ENCODE data around the gene SLC50A1.
A peak's percentile ranks its signal among the peaks of the same experiment; 100 is the strongest.
"Not testable (repeated sequence)": the region's sequence is repeated elsewhere in the genome, so short reads cannot be mapped to it uniquely, and the experiment has no call there.

SLC50A1 gene

DNA sequence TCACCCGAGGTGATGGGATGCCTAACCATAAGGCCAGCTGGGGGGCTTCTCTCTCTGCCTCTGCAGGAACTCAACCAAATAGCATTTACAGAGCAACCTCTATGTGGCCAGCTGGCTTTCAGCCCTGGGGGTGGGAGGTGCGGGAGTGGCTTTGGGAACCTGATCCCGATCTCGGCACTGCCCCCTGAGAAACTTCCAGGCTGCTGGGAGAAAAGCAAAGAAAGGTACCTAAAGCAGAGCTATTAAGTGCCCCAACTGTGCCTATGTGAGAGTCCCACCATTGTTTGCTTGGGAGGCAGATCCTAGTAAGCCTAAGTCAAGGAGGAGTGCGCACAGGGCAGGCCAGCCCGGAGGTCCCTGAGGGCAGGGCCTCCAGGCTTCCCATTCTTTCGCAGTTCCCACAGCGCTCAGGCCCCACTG lies 30.4 kb downstream of the SLC50A1 start:
- H3K27me3 ChIP-seq (replicated peaks) = no peaks in the 10 kb centered on the region
- in situ Hi-C loops (cut with HindIII; ENCODE audit: low pct_ligation_motif_present, low sequenced_read_pairs) = loop anchor here (10.0 kb wide), 1 partner anchor 51 kb away; no protein-coding TSS in a partner anchor
- peaks cover 7% of the 10 kb centered on the region for H3K36me3 ChIP-seq (replicated peaks)
- DNase-seq = no peak
- no peak overlapping the region for H3K4me3 ChIP-seq (ENCODE audit: low read depth, low read length)
- no peak overlapping the region for H3K27ac ChIP-seq
- no peak for TF ChIP-seq CTCF (IDR thresholded peaks at IDR 0.05; ENCODE audit: low read depth, low read length, missing control alignments)

DNA sequence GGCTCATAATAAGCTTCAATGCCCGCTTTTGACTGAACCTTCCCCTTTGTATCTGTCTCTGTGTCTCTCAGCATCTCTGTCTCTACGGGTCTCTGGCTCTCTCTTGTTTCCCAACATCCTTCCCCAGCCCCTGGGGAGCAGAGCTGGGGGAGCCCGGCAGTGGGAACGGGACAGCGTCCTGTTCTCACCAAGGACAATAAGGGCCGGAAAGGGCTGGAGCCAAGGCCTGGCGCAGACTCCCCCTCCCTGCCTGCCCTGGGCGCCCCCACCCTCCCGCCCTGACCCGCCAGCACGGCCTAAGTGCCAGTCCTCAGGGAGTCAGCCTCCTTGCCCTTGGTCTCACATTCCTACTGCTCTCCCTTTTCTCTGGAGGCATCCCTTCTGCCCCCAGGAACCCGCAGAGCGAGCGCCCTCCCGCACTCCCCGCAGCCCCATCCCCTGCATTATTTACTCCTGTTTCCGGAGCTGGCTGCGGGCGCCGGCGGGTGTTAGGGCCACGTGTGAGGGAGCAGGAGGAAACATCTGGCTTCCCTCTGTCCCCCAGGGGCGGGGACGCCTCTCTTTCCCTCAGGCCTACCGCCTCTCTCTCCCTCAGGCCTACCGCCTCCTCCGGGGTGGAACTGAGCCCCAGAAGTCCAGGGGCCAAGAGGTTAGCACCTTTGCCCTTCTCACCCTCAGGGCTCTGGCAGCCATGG lies 31.0 kb downstream of the SLC50A1 start:
- Histone ChIP-seq H3K27me3 (replicated peaks) (no peaks in the 10 kb centered on the region), H3K27ac (no peak overlapping the region), H3K4me3 (ENCODE audit: low read depth, low read length) (no peak overlapping the region), H3K36me3 (replicated peaks) (peaks cover 7% of the 10 kb centered on the region)
- no peak for DNase-seq
- no peak for TF ChIP-seq CTCF (IDR thresholded peaks at IDR 0.05; ENCODE audit: low read depth, low read length, missing control alignments)
- in situ Hi-C loops (cut with HindIII; ENCODE audit: low pct_ligation_motif_present, low sequenced_read_pairs) = loop anchor here (10.0 kb wide), 1 partner anchor 52 kb away; no protein-coding TSS in a partner anchor

DNA sequence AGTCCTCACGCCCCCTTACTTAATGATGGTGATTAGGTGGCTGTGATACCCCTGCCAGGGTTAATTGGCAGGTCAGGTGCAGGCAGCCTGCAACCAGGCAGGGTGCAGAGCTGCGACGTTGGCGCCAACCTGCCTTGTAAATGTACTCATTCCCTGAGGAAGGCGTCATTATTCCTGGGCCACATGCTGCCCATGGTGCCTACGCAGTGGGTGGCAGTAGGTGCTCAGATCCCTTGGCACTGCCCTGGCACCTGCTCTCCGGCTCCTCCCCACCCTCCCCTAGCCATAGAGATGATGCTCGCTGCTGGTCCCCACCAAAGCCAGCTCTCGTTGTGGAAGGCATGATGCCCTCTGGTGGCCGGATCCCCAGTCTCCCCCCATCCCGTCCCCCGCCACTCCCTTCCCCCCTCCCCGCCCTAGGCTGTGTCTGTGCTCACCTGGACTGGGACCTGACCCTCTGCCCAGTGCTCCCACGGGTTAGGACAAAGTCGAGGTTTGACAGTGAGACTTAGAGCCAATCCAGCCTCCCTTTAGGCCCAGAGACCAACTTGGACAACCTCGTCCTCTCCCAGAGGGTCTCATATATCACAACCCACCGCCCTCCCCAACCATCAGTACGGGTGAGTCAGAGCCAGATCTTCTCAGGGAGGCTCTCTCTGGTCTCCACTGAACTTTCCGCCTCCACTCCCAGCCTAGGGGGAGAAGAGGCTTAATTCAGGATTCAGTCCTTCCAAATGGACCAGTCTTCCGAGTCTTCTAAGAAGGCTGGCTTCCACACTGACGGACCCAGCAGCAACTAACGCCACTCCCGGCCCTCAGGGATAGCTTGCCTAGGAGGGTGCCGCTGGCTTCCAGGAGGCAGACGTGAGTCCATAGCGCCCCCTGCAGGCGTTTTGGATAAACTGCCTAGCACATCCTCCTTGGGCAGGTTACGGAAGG lies 31.8 kb downstream of the SLC50A1 start:
- in situ Hi-C loops (cut with HindIII; ENCODE audit: low pct_ligation_motif_present, low sequenced_read_pairs) = loop anchor here (10.0 kb wide), 1 partner anchor 53 kb away; no protein-coding TSS in a partner anchor
- Histone ChIP-seq H3K27me3 (replicated peaks) (no peaks in the 10 kb centered on the region), H3K36me3 (replicated peaks) (peaks cover 7% of the 10 kb centered on the region), H3K27ac (no peak overlapping the region), H3K4me3 (ENCODE audit: low read depth, low read length) (peak overlapping the region; percentile 4)
- TF ChIP-seq CTCF (IDR thresholded peaks at IDR 0.05; ENCODE audit: low read depth, low read length, missing control alignments) = peak; percentile 94
- DNase-seq = peak; percentile 77

DNA sequence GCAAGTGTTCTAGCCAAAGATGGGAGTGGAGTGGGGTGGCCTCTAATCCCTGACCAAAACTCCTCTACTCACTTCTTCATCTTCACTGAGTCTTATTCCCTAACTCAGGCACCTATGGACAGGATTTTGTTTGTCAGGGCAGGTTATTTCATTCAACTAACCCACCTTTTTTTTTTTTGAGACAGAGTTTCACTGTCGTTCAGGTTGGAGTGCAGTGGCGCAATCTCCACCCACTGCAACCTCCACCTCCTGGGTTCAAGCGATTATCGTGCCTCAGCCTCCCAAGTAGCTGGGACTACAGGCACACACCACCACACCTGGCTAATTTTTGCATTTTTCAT lies 32.4 kb downstream of the SLC50A1 start:
- H3K36me3 ChIP-seq (replicated peaks); DNase-seq; H3K27ac ChIP-seq; H3K27me3 ChIP-seq (replicated peaks); H3K4me3 ChIP-seq (ENCODE audit: low read depth, low read length): not testable (repeated sequence)
- in situ Hi-C loops (cut with HindIII; ENCODE audit: low pct_ligation_motif_present, low sequenced_read_pairs) = loop anchor here (10.0 kb wide), 1 partner anchor 53 kb away; no protein-coding TSS in a partner anchor

GRCh38 chr1:155168456-155169210 lies 33.0 kb downstream of the SLC50A1 start:
- no peak overlapping the region for H3K4me3 ChIP-seq (ENCODE audit: low read depth, low read length)
- H3K36me3 ChIP-seq (replicated peaks) = peaks cover 7% of the 10 kb centered on the region
- H3K27ac ChIP-seq = no peak overlapping the region
- in situ Hi-C loops (cut with HindIII; ENCODE audit: low pct_ligation_motif_present, low sequenced_read_pairs) = loop anchor here (10.0 kb wide), 1 partner anchor 54 kb away; no protein-coding TSS in a partner anchor
- DNase-seq = no peak
- TF ChIP-seq CTCF (IDR thresholded peaks at IDR 0.05; ENCODE audit: low read depth, low read length, missing control alignments) = no peak
- H3K27me3 ChIP-seq (replicated peaks) = no peaks in the 10 kb centered on the region
